Activated CD4-positive, alpha-beta T cell treated with anti-CD3 and anti-CD28 coated beads, Interleukin-2, amount 50 U/mL, for 4 hours (primary cell): Measurements from ENCODE around the gene ARHGEF4.

ENCODE experiments used
- DNase-seq, 2 experiments: peaks; one replicate each; pipeline ENCODE4 v3.0.0-alpha.2; 2020

The ARHGEF4 gene

GRCh38 chr2:130836501-130837174 is at the start of gene ARHGEF4:
ARHGEF4 (plus strand) TSS chr2:130836914; CDS start chr2:130836954, 40 bp downstream.
- no peak for DNase-seq

DNA sequence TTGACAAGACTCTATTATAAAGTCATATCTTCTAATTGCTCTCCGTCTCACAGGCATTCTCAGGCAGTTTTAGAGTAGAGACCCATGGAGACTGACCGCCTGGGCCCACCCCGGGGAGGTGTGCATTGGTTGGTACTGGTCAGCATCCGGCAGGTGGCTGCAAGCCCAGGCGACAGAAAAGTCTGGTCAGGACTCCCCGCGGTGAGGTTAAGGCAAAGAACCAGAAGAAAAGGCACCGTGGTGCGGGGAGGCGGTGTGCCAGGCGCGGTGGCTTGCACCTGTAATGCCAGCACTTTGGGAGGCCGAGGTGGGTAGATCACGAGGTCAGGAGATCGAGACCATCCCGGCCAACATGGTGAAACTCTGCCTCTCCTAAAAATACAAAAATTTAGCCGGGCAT is 48.9 kb upstream of the ARHGEF4 start:
- DNase-seq: no peak

GRCh38 chr2:130790312-130790711 is 46.4 kb upstream of the ARHGEF4 start:
- DNase-seq: no peak

DNA sequence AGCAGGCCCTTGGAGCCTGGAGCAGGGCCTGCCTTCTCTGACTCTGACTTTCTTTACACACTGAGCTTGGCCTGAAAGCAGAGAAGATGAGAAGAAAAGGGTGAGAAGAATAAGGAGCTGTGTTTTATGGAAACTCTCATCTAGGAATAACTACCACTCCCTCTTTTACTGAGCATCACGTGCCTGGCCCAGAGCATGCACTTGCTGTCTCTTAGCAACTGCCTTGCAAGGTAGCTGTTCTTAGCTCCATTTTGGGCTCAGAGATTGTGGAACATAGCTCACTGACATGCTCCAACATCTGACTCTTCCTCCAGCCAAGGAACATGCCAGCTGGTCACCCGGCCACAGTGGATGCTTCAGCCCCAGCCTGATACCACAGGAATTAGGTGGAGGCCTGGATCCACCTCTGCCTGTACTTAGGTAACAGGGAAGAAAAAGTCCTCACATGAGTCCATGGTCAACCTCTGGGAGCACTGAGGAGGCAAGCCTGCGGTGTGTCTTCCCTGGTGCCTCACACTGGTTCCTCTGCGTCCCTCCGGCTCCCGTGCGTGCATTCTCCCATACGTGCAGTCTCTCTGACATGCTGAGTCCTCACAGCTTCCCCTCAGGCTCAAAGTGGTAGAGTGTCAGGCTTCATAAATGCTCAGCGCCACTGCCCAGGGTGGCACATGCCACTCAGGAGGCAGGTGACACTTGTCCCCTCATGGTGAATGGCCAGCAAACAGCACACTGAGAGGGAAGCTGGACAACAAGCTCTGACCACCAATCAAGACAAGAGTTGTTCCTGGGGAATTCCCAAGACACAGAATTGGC is 45.7 kb upstream of the ARHGEF4 start:
- DNase-seq: no peak

DNA sequence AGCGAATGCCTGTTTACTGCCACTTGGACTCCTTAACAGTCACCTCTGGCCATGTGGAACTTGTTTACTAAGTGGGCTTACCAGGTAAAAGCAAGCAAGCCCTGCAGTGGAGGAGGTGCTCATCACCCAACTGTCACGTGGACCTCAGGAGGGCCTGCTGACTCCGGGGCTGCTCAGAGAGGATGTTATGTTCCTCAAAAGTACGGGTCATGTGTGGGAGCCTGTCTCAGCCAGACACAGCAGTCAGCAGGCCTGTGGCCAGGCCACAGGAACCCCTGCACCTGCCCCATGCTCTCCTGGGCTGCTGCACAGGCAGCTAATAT is 45.1 kb upstream of the ARHGEF4 start:
- DNase-seq: no peak

- no peak for DNase-seq
These were observed 41.3 kb upstream of the ARHGEF4 start for GRCh38 chr2:130795431-130795830.

DNA sequence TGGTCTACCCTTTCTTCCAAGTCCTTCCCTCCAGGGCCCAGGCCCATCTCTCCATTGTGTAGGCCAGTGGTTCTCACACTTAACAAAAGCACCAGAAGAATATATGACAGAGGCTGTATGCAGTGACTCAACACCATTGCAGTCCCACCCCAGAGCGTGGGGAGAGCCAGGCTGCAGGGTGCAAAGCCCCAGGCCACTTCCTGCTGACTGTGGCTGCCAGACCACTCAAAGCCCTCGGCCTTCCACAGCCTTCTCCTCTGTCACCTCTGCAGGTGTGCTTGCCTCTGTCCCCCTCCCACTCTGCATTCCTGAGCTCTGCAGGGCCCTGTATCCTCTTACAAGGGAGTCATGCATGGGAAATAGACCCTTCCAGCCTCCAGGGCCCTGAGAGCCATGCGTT is 40.4 kb upstream of the ARHGEF4 start:
- DNase-seq: no peak

GRCh38 chr2:130797493-130798435 is 39.0 kb upstream of the ARHGEF4 start:
- peak; percentile 90 to 91 for DNase-seq

GRCh38 chr2:130798472-130799218 is 38.1 kb upstream of the ARHGEF4 start:
- DNase-seq: no peak

DNA sequence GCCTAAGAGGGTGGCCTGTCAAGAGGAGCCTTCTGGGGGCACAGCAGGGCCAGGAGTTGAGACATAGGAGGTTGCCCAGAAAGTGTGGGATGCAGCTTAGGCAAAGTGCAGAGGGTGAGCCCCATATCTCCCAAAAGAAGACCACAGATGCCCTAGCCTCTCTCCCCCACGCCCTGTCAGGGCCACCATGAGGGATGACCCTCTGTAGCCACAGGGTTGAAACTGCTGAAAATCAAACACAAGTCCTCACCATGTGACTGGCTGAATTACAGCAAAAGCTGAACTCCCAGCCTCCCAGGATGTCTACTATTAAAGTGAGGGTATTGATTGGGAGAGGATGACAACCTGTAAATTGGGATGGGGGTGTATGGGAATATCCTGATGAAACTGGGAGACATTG is 37.4 kb upstream of the ARHGEF4 start:
- DNase-seq: no peak

- DNase-seq: no peak
These were observed 31.1 kb upstream of the ARHGEF4 start for GRCh38 chr2:130805613-130806012.

DNA sequence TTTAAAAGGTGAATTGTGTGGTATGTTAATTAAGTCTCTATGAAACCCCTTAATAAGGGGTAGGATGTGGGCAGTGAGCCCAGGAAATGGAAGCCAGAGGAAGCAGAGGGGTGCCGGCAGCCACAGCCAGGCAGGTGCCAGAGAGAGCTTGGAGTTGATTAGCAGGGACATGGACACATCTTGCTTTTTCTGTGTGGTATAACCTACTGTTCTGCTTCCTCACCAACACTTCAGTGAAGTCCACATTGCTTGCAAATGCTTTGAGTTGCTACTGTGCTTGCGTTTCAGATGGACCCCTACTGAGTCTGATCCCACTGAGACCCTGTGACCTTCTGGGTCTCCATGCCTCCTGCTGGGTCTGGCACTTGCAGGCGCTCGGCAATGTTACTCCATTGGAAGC is 30.3 kb upstream of the ARHGEF4 start:
- no peak for DNase-seq

DNA sequence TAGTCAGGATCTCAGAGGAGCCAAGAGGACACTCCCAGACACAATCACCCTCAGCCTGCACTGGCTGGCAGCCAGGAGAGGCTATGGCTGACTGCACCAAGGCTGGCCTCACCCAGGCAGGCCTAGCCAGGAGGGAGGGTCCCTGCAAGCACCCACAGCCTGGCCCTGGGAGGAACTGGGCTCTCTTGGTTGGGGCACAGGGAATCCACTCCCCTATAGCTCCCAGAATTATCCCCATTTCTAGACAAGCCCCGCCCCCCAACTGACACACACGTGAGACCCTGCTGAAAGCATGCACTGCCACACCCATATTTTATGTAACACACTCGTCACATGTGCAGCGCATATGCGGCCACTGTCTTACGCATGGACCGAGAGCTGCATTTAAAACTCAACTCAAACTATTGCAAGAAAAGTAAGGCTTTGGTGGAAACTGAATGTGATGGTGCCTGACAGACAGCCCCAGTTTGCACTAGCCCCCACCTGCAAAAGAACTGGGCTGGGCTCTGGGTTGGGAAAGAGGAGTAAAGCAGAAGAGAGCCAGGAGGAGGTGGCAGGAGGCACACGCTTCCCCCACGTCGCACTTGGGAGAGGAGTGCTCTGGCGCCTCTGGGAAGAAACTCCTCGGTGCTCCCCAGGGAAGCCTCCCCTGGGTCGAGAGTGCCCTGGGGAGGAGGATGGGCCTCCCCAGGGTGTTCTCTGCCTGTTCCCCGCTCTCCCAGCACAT is 28.9 kb upstream of the ARHGEF4 start:
- DNase-seq: no peak

- no peak for DNase-seq
These were observed 28.0 kb upstream of the ARHGEF4 start for GRCh38 chr2:130808482-130809268.

DNA sequence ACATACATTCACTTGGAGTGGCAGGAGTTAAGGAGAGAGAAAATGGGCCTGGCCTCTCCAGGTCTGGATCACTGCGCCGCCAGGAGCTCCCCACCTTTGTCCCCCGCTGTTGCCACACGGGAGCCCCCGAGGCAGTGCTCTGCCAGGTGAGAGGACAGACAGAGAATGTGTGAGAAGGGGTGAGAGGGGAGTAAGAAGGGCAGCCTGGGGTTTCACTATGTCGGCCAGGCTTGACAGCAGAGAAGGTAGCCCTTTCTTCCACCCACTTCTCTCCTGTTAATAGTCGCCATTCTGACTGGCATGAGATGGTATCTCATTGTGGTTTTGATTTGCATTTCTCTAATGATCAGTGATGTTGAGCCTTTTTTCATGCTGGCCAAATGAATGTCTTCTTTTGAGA is 26.2 kb upstream of the ARHGEF4 start:
- no peak for DNase-seq

GRCh38 chr2:130813722-130814121 is 23.0 kb upstream of the ARHGEF4 start:
- DNase-seq: no peak

DNA sequence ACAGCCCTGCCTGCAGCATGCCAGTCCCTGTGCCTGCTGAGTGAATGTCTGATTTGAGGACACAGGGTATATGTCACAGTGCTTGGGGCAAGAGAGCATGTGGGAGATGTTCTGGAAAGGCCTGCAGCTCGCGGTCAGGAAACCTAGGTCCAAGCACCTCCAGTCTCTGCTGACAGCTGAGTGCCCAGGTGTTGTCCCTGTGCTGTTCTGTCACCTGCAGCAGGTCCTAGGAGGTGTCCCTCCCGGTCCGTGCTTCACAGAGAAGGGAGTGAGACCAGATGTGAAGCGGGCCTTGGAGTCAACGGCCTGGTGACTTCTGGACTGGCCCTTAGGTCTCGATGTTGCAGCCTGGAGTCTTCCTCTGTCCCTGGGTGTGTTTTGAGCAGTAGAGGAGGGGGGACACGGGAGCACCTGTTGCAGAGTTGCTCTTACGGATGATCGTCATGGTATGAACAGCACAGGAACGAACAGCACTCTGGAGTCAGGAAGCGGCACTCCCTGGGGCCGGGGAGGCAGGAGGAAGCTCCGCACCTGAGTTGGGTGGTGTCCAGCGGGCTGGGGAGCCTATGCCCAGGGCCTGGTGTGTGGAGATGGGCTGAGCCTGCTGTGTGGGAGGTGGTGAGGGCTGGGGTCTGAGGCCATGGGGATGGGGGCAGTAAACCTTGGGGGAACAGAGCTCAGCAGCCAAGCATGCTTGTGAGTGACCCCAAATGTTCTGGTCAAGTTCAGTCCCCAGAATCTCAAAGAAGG is 21.6 kb upstream of the ARHGEF4 start:
- DNase-seq: no peak

DNA sequence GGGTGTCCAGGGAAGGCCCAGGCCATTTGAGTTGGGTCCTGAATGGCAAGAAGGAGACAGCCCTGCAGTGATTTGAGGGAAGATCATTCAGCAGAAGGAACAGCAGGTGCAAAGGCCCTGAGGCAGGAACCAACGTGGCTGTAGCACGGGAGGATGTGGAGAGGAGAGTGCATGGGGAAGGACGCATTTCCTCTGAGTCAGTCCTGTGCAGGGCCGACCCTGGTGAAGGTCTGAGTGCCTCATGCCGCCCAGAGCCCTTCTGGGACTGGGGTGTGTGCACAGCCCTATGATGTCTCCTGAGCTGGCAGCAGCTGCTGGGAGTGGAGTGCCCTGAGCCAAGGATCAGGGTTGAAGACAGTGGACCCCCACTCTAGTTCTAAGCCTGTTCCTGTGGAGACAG is 17.9 kb upstream of the ARHGEF4 start:
- no peak for DNase-seq

DNA sequence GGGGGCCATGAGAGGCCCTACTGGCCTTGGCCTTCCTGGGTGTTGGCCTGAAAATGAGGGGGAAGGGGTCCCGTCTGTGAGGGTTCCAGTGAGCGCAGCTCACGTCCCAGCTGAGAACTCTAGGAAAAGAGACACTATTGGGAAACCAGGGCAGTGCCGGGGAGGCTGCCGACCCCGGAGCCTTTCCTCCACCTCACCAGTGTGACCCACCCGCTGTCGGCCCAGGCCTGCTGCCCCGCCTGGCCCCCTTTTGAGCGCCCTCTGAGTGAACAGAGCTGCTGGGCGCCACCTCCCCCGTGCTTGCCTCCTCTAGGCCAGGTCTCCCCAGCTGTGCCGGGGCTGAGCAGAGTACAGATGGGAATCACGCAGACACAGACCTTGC is 17.5 kb upstream of the ARHGEF4 start:
- DNase-seq: no peak

GRCh38 chr2:130819608-130820278 is 17.0 kb upstream of the ARHGEF4 start:
- no peak for DNase-seq
